ENCODE results near the gene ITCH.

The ITCH gene

GRCh38 chr20:34549929-34550305, 186.8 kb downstream of the ITCH start:
- no peak for DNase-seq (ENCODE audit: low read depth in 2 of 2)

DNA sequence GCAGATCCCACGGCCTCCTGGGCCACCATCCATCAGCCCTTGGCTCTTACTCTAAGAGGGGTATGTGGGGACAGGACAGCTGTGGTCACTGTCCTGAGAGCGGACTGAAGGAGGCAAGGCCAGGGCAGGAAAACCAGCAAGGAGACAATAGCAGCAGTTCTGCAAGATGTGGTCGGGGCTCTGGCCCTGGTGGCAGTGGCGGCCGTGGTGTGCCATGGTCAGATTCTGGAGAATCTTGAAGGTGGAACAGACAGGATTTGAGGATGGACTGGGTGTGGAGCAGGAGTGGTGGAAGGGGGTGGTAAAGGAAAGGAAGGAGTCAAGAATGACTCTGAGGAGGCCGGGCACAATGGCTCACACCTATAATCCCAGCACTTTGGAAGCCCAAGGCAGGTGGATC, 189.5 kb downstream of the ITCH start:
- no peak for DNase-seq (ENCODE audit: low read depth in 2 of 2)

DNA sequence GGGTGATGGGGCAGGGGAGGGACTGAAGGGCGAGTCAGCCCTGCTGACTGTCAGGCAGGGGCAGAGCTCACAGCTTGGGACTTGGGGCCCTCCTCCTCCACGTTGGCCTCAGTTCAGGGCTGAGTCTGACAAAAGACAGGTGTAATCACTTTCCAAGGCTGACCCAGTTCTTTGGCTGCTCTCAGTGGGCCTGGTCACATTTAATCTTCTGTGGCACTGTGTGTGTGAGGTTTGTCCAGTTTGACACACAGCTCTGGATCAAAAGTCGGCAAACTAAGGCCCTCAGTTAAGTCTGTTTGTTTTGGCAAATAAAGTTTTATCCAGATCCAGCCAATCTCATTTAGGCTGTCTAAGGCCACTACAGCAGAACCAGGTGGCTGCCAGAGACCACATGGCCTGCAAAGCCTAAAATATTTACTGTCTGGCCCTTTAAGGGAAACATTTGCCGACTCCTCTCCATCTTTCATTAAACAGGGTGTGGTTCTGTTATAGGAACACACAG, 190.3 kb downstream of the ITCH start:
- DNase-seq (ENCODE audit: low read depth in 2 of 2) = no peak

DNA sequence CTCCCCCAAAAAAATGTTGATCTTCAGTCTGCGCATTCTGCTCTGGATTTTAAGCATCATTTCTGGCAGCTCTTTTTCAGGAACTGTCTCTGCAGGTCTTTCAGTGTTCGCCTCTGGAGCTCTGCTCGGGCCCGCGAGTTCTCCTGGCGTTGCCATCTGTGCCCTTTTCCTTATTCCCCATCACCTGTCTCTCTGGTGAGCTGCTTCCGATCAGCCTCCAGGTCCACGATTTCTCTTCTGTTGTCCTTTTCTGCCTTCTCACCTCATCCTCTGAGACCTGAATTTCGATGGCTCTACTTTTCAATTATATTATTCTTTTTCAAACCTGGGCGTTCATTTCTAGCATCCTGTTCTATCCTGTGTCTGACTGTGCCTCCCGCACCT, 194.9 kb downstream of the ITCH start:
- no peak for DNase-seq (ENCODE audit: low read depth in 2 of 2)

- DNase-seq (ENCODE audit: low read depth in 2 of 2) = peak; percentile 88
Observed at GRCh38 chr20:34558320-34559218, 195.5 kb downstream of the ITCH start, which contains the start of gene MAP1LC3A. TSS of gene MAP1LC3A (plus strand) at chr20:34558718. CDS start at chr20:34558869, 151 bp downstream.

DNA sequence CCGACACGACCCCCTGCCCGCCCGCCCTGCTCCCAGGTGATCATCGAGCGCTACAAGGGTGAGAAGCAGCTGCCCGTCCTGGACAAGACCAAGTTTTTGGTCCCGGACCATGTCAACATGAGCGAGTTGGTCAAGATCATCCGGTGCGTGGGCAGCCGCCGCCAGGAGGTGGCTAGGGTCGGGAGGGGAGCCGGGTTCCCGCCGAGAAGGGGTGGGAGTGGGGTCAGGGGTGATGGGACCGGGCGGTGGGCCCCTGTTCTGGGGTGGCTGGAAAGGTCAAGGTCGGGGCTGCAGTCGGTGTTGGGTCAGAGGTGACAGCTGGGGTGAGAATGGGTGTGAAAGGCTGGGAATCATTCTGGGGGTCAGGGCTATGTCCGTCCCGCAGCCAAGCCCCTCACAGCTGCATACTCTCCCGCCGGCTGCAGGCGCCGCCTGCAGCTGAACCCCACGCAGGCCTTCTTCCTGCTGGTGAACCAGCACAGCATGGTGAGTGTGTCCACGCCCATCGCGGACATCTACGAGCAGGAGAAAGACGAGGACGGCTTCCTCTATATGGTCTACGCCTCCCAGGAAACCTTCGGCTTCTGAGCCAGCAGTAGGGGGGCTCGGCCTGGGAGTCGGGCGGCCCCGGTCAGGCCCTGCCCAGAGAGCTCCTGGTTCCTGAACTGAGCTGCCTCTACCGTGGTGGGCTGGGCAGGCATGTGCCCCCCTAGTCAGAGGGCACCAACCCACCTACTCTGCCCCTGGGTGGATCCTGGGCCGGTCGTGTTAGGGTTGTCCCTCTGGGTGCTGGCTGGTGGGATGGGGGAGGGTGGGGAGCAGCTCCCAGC, 196.5 kb downstream of the ITCH start:
- DNase-seq (ENCODE audit: low read depth in 2 of 2) = no peak

DNA sequence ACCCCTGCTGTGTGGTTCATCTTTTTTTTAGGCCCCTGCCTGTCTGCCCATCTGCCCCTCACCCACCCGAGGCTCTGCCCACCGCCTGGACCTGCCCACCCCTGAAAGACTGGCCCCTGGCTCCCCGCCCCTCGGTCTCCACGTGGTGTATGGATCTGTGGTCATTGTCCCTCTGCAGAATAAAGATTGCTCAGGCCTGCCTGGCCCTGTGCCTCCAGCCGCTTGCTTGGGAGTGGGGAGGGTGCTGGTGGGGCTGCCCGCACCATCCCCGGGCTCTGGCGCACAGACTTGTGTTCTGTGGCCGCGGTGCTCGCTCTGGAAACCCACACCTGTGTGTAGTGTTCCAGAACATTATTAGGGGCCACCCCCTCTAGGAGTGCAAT, 197.1 kb downstream of the ITCH start:
- DNase-seq (ENCODE audit: low read depth in 2 of 2) = no peak

DNA sequence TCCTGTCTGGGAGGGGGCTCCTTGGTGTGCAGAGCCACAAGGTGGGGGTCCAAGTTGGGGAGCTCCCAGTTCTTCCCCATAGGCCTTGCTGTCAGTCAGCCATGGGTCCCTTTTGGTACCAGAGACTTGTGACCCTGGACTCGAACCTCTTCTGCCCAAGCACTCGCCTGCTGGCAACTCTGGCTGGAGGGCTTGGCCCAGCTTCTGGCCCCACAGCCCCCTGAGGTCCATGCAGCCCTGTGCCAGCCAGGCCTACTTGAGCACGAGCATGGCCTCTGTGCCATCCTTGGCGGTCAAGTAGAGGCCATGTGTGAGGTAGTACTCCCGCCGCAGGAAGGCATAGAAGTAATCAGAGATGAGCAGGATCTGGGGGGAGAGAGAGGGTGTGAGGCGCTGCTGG, 197.5 kb downstream of the ITCH start:
- DNase-seq (ENCODE audit: low read depth in 2 of 2) = no peak
